ENCODE data around the gene SLC3A2. TPM values are rescaled to one million over a fixed set of nuclear protein-coding genes. Genes with fewer than 3 reads are reported as not detected.

Gene SLC3A2
- total RNA-seq, 1 experiment from 2014 or later: 290 TPM

GRCh38 chr11:62928011-62928410, 47.3 kb downstream of the SLC3A2 start:
- H3K9ac ChIP-seq (ENCODE audit: extremely low read depth, insufficient read length, low read length): no peak overlapping the region
- H3K23ac ChIP-seq (ENCODE audit: insufficient read length, low read depth, low read length): no peak overlapping the region
- H3K23me2 ChIP-seq (ENCODE audit: insufficient read length, low read depth, low read length, poor library complexity, severe bottlenecking): peaks cover 16% of the 10 kb centered on the region
- H3K56ac ChIP-seq (ENCODE audit: insufficient read length, low read depth, low read length): no peak overlapping the region
- H3K36me3 Mint-ChIP-seq (ENCODE audit: insufficient read depth in 1 of 3, low read depth in 3 of 3): no peaks in the 10 kb centered on the region; a peak in 1 of 7 replicates
- no peaks in the 10 kb centered on the region for H3K79me2 ChIP-seq (ENCODE audit: insufficient read depth, low read length)
- H4K20me1 ChIP-seq (ENCODE audit: control insufficient read depth, insufficient read depth, insufficient read length): no peaks in the 10 kb centered on the region
- no peak for TF ChIP-seq CTCF (conservative IDR thresholded peaks at IDR 0.05)
- H2BK12ac ChIP-seq (ENCODE audit: insufficient read length, low read depth, low read length): no peak overlapping the region
- H3K14ac ChIP-seq (ENCODE audit: insufficient read depth, low read length): no peak overlapping the region
- no peak overlapping the region for H3K27ac Mint-ChIP-seq
- peaks cover 34 to 48% of the 10 kb centered on the region in 2 experiments for H3K4me1 Mint-ChIP-seq
- H2AK5ac ChIP-seq (ENCODE audit: insufficient read length, low read length): no peak overlapping the region
- no peak overlapping the region for H4K91ac ChIP-seq (ENCODE audit: insufficient read length, low read depth, low read length)
- H3T11ph ChIP-seq (ENCODE audit: low read length): no peak overlapping the region
- H2BK5ac ChIP-seq (ENCODE audit: insufficient read length, low read length): no peak overlapping the region
- no peak overlapping the region for H2BK120ac ChIP-seq (ENCODE audit: low read depth, low read length, poor library complexity, severe bottlenecking)
- no peak overlapping the region for H3K18ac ChIP-seq (ENCODE audit: insufficient read length, low read depth, low read length)
- peaks cover 77% of the 10 kb centered on the region for H3K27me3 Mint-ChIP-seq (ENCODE audit: low read depth)
- DNase-seq: peak; percentile 33
- no peaks in the 10 kb centered on the region; the same call in 1 of the 2 replicates for H3K4me1 ChIP-seq (ENCODE audit: insufficient read depth, low read length)
- no peak overlapping the region for H3K4ac ChIP-seq (ENCODE audit: low read depth, low read length)
- no peak overlapping the region for H2BK15ac ChIP-seq (ENCODE audit: low read depth, low read length)
- H4K5ac ChIP-seq (ENCODE audit: insufficient read length, low read depth, low read length): no peak overlapping the region
- H3K4me2 ChIP-seq (ENCODE audit: insufficient read depth, insufficient read length, low read length): no peak overlapping the region
- peak overlapping the region in 1 of 2 experiments; percentile 64; a peak in 2 of 5 replicates for H3K4me3 Mint-ChIP-seq
- no CpG with 5 or more reads among the region's 13 CpGs for WGBS (ENCODE audit: extremely low coverage, insufficient read length, low lambda C conversion rate)
- H3K79me1 ChIP-seq (ENCODE audit: insufficient read depth, low read depth, low read length, poor library complexity, severe bottlenecking): no peaks in the 10 kb centered on the region
- no peak overlapping the region for H2AFZ ChIP-seq (ENCODE audit: low read length)
- no peaks in the 10 kb centered on the region for H3K9me3 Mint-ChIP-seq
- no peak overlapping the region for H2BK20ac ChIP-seq (ENCODE audit: low read depth, low read length, poor library complexity, severe bottlenecking)
- H4K8ac ChIP-seq (replicated peaks; ENCODE audit: insufficient read length, low read depth, low read length): no peak overlapping the region
- peaks cover 17% of the 10 kb centered on the region; the same call in 1 of the 2 replicates for H3K27me3 ChIP-seq (ENCODE audit: insufficient read depth, low read length)
- no peaks in the 10 kb centered on the region for H3K9me3 ChIP-seq (ENCODE audit: control insufficient read depth, low read depth, low read length)
- H3K27ac ChIP-seq (ENCODE audit: insufficient read length, low read depth, low read length): no peak overlapping the region

Data from H9 (cell line).